Measurements from ENCODE around the gene MXD4. TPM values are rescaled to one million over a fixed set of nuclear protein-coding genes. Genes with fewer than 3 reads are reported as not detected.

Gene MXD4
- total RNA-seq, 1 donor from 2014 or later: 92.3 TPM

DNA sequence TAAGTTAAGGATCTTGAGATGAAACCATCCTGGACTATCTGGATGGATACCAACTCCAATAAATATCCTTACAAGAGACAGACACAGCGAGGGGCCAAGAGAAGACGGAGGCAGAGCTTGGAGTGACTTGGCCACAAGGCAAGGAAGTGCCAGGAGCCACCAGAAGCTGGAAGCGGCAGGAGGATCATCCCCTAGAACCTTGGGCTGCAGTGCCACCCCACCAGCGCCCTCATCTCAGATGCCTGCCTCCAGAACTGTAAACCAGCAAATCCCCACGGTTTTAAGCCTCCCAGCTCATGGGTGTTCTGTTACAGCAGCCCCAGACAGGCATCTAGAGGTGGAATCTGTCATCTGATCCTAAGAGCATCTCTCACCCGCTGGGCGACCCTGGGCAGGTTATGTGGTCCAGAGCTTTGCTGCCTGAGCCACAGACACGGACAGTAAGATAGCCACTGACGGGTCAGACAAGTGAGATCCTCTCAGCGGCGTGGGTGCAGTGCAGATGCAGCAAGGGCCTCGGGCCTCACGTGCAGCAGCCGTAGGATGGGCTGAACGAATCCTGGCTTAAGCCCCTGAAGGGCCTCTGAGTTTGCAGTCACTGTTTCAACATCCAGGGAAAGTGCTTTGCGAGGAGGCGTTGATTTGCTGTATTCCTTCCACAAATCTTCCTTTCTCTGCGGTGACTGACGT lies 25.1 kb upstream of the MXD4 start:
- Histone ChIP-seq H3K9ac (ENCODE audit: low read length) (no peak overlapping the region), H3K4me1 (ENCODE audit: insufficient read depth, low read length) (peaks cover 11% of the 10 kb centered on the region), H2AFZ (ENCODE audit: low read depth, low read length) (peak overlapping the region; percentile 11), H3K4me3 (ENCODE audit: insufficient read depth, low read depth, low read length) (no peak overlapping the region), H3K4me2 (ENCODE audit: low read length) (no peak overlapping the region), H3K9me3 (ENCODE audit: insufficient read depth, low read depth, low read length) (no peaks in the 10 kb centered on the region), H3K27me3 (ENCODE audit: insufficient read depth, low read length) (no peaks in the 10 kb centered on the region), H3K27ac (ENCODE audit: low read depth, low read length) (no peak overlapping the region), H4K20me1 (ENCODE audit: insufficient read depth, low read length) (no peaks in the 10 kb centered on the region), H3K36me3 (ENCODE audit: insufficient read depth, low read length) (no peaks in the 10 kb centered on the region), H3K79me2 (ENCODE audit: insufficient read depth, low read length) (no peaks in the 10 kb centered on the region)
- no peaks in the 10 kb centered on the region for H3K36me3 Mint-ChIP-seq (ENCODE audit: low read depth, unreplicated experiment)
- peaks cover 20% of the 10 kb centered on the region for H3K27me3 Mint-ChIP-seq (ENCODE audit: low read depth, unreplicated experiment)
- no peak for TF ChIP-seq EZH2 (IDR thresholded peaks at IDR 0.05; ENCODE audit: insufficient read depth, low read length)
- TF ChIP-seq, protein P1, sequence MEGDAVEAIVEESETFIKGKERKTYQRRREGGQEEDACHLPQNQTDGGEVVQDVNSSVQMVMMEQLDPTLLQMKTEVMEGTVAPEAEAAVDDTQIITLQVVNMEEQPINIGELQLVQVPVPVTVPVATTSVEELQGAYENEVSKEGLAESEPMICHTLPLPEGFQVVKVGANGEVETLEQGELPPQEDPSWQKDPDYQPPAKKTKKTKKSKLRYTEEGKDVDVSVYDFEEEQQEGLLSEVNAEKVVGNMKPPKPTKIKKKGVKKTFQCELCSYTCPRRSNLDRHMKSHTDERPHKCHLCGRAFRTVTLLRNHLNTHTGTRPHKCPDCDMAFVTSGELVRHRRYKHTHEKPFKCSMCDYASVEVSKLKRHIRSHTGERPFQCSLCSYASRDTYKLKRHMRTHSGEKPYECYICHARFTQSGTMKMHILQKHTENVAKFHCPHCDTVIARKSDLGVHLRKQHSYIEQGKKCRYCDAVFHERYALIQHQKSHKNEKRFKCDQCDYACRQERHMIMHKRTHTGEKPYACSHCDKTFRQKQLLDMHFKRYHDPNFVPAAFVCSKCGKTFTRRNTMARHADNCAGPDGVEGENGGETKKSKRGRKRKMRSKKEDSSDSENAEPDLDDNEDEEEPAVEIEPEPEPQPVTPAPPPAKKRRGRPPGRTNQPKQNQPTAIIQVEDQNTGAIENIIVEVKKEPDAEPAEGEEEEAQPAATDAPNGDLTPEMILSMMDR (IDR thresholded peaks at IDR 0.05; ENCODE audit: insufficient read depth, low read depth, low read length): no peak
- H3K4me3 Mint-ChIP-seq (ENCODE audit: unreplicated experiment): no peak overlapping the region
- H3K9me3 Mint-ChIP-seq (ENCODE audit: unreplicated experiment): no peaks in the 10 kb centered on the region
- FAIRE-seq (no peak), DNase-seq (ENCODE audit: low read depth) (no peak)
- peaks cover 5% of the 10 kb centered on the region for H3K4me1 Mint-ChIP-seq (ENCODE audit: low read depth, unreplicated experiment)
- no peak overlapping the region for H3K27ac Mint-ChIP-seq (ENCODE audit: unreplicated experiment)

DNA sequence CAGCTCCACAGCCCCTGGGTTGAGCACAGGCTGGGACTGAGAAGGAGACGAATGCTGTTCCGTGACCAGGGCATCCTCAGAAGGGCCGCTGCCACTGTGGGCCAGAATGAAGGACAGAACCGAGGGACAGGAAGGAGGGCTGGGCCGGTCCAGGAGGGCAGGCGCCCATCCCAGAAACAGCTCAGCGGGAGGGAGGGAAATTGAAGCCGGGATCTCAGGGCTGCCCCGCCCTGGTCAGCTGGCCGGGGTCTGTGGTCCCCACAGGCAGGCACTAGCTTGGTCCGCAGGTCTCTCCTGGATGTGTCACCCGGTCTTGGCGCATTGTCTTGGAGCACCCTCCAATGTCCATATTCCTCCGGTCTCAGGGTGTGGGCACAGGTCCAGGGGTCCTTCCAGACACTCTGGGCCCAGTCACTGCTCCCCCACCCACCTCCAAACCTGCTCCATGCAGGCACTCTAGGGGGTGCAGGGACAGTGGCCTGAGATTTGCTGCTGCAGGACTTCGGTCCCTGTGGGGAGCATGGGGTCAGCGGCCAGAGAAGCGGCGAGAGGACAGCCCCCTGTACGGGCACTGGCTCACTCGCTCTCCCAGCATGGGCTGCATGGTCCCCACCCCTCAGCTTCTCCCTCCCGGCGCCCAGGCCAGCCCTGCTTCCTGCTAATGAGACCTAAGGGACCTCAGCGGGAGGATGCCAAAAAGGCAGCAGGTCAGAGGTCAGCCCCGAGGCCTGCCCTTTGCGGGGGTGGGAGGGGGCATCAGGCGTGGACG lies 23.9 kb upstream of the MXD4 start:
- Histone ChIP-seq H3K4me3 (ENCODE audit: insufficient read depth, low read depth, low read length) (no peak overlapping the region), H3K9me3 (ENCODE audit: insufficient read depth, low read depth, low read length) (no peaks in the 10 kb centered on the region), H3K27me3 (ENCODE audit: insufficient read depth, low read length) (peaks cover 3% of the 10 kb centered on the region), H3K36me3 (ENCODE audit: insufficient read depth, low read length) (no peaks in the 10 kb centered on the region), H3K27ac (ENCODE audit: low read depth, low read length) (no peak overlapping the region), H3K4me2 (ENCODE audit: low read length) (peak overlapping the region; percentile 56), H2AFZ (ENCODE audit: low read depth, low read length) (peak overlapping the region; percentile 63), H3K9ac (ENCODE audit: low read length) (no peak overlapping the region), H3K79me2 (ENCODE audit: insufficient read depth, low read length) (no peaks in the 10 kb centered on the region), H4K20me1 (ENCODE audit: insufficient read depth, low read length) (no peaks in the 10 kb centered on the region), H3K4me1 (ENCODE audit: insufficient read depth, low read length) (peaks cover 11% of the 10 kb centered on the region)
- no peak for FAIRE-seq
- Mint-ChIP-seq H3K27ac (ENCODE audit: unreplicated experiment) (no peak overlapping the region), H3K9me3 (ENCODE audit: unreplicated experiment) (no peaks in the 10 kb centered on the region), H3K4me1 (ENCODE audit: low read depth, unreplicated experiment) (peaks cover 5% of the 10 kb centered on the region), H3K4me3 (ENCODE audit: unreplicated experiment) (no peak overlapping the region), H3K27me3 (ENCODE audit: low read depth, unreplicated experiment) (peaks cover 23% of the 10 kb centered on the region), H3K36me3 (ENCODE audit: low read depth, unreplicated experiment) (no peaks in the 10 kb centered on the region)
- no peak for TF ChIP-seq EZH2 (IDR thresholded peaks at IDR 0.05; ENCODE audit: insufficient read depth, low read length)
- TF ChIP-seq, protein P1 (IDR thresholded peaks at IDR 0.05; ENCODE audit: insufficient read depth, low read depth, low read length): no peak
- no peak for DNase-seq (ENCODE audit: low read depth)

All from astrocyte (in vitro differentiated cells and primary cell).